ENCODE measurements around the gene FLNB. TPM values are rescaled to one million over a fixed set of nuclear protein-coding genes. Genes with fewer than 3 reads are reported as not detected.

FLNB gene
- total RNA-seq, 1 experiment from 2014 or later = 147 TPM

GRCh38 chr3:58158442-58159153 is 150.4 kb downstream of the FLNB start:
- intact Hi-C loops (cut with micrococcal nuclease; ENCODE audit: unreplicated experiment) = loop anchor here (5.0 kb wide), 1 partner anchor 41 kb away; no protein-coding TSS in a partner anchor
- no TSS peak for BruUV-seq (replicated peaks)
- Mint-ChIP-seq H3K27me3 (ENCODE audit: unreplicated experiment) (no peaks in the 10 kb centered on the region), H3K4me1 (ENCODE audit: low read depth, unreplicated experiment) (peaks cover 28% of the 10 kb centered on the region), H3K27ac (ENCODE audit: unreplicated experiment) (no peak overlapping the region), H3K4me3 (ENCODE audit: low read depth, unreplicated experiment) (no peak overlapping the region), H3K36me3 (ENCODE audit: insufficient read depth, unreplicated experiment) (peaks cover 52% of the 10 kb centered on the region), H3K9me3 (ENCODE audit: low read depth, unreplicated experiment) (peaks cover 2% of the 10 kb centered on the region)
- CTCF ChIA-PET = interaction anchor here (1.0 kb wide), 1 partner anchor 119 kb away, joined by 3 read pairs; no protein-coding TSS in a partner anchor
- no peak for TF ChIP-seq CTCF (IDR thresholded peaks at IDR 0.05; ENCODE audit: unreplicated experiment)
- no peak for DNase-seq

- no peak for DNase-seq
- Mint-ChIP-seq H3K9me3 (ENCODE audit: low read depth, unreplicated experiment) (peaks cover 2% of the 10 kb centered on the region), H3K27ac (ENCODE audit: unreplicated experiment) (peak overlapping the region; percentile 93), H3K27me3 (ENCODE audit: unreplicated experiment) (no peaks in the 10 kb centered on the region), H3K4me3 (ENCODE audit: low read depth, unreplicated experiment) (no peak overlapping the region), H3K4me1 (ENCODE audit: low read depth, unreplicated experiment) (peaks cover 39% of the 10 kb centered on the region), H3K36me3 (ENCODE audit: insufficient read depth, unreplicated experiment) (peaks cover 61% of the 10 kb centered on the region)
- intact Hi-C loops (cut with micrococcal nuclease; ENCODE audit: unreplicated experiment) = no loop called here
- BruUV-seq (replicated peaks) = no TSS peak
- no peak for TF ChIP-seq CTCF (IDR thresholded peaks at IDR 0.05; ENCODE audit: unreplicated experiment)
- CTCF ChIA-PET = no interaction called here
These were observed 152.2 kb downstream of the FLNB start for GRCh38 chr3:58160399-58160798.

- DNase-seq = peak; percentile 73
- Mint-ChIP-seq H3K27ac (ENCODE audit: unreplicated experiment) (peak overlapping the region; percentile 93), H3K4me3 (ENCODE audit: low read depth, unreplicated experiment) (peak overlapping the region; percentile 52), H3K27me3 (ENCODE audit: unreplicated experiment) (no peaks in the 10 kb centered on the region), H3K36me3 (ENCODE audit: insufficient read depth, unreplicated experiment) (peaks cover 55% of the 10 kb centered on the region), H3K4me1 (ENCODE audit: low read depth, unreplicated experiment) (peaks cover 44% of the 10 kb centered on the region), H3K9me3 (ENCODE audit: low read depth, unreplicated experiment) (peaks cover 2% of the 10 kb centered on the region)
- BruUV-seq (replicated peaks) = no TSS peak
- CTCF ChIA-PET = no interaction called here
- intact Hi-C loops (cut with micrococcal nuclease; ENCODE audit: unreplicated experiment) = no loop called here
- no peak for TF ChIP-seq CTCF (IDR thresholded peaks at IDR 0.05; ENCODE audit: unreplicated experiment)
These were observed 153.5 kb downstream of the FLNB start for GRCh38 chr3:58161435-58162398.

- Mint-ChIP-seq H3K4me1 (ENCODE audit: low read depth, unreplicated experiment) (peaks cover 44% of the 10 kb centered on the region), H3K4me3 (ENCODE audit: low read depth, unreplicated experiment) (no peak overlapping the region), H3K9me3 (ENCODE audit: low read depth, unreplicated experiment) (peaks cover 2% of the 10 kb centered on the region), H3K27ac (ENCODE audit: unreplicated experiment) (peak overlapping the region; percentile 38), H3K36me3 (ENCODE audit: insufficient read depth, unreplicated experiment) (peaks cover 63% of the 10 kb centered on the region), H3K27me3 (ENCODE audit: unreplicated experiment) (no peaks in the 10 kb centered on the region)
- DNase-seq = no peak
- intact Hi-C loops (cut with micrococcal nuclease; ENCODE audit: unreplicated experiment) = no loop called here
- BruUV-seq (replicated peaks) = no TSS peak
- CTCF ChIA-PET = no interaction called here
- no peak for TF ChIP-seq CTCF (IDR thresholded peaks at IDR 0.05; ENCODE audit: unreplicated experiment)
These were observed 155.0 kb downstream of the FLNB start for GRCh38 chr3:58163234-58163633.

Measured in Calu3 (cell line).